ENCODE measurements around the gene NRL. TPM values are rescaled to one million over a fixed set of nuclear protein-coding genes. Genes with fewer than 3 reads are reported as not detected.
A peak's percentile ranks its signal among the peaks of the same experiment; 100 is the strongest.

Gene NRL
- total RNA-seq = 0.87 and 1.2 TPM in 2 replicates

DNA sequence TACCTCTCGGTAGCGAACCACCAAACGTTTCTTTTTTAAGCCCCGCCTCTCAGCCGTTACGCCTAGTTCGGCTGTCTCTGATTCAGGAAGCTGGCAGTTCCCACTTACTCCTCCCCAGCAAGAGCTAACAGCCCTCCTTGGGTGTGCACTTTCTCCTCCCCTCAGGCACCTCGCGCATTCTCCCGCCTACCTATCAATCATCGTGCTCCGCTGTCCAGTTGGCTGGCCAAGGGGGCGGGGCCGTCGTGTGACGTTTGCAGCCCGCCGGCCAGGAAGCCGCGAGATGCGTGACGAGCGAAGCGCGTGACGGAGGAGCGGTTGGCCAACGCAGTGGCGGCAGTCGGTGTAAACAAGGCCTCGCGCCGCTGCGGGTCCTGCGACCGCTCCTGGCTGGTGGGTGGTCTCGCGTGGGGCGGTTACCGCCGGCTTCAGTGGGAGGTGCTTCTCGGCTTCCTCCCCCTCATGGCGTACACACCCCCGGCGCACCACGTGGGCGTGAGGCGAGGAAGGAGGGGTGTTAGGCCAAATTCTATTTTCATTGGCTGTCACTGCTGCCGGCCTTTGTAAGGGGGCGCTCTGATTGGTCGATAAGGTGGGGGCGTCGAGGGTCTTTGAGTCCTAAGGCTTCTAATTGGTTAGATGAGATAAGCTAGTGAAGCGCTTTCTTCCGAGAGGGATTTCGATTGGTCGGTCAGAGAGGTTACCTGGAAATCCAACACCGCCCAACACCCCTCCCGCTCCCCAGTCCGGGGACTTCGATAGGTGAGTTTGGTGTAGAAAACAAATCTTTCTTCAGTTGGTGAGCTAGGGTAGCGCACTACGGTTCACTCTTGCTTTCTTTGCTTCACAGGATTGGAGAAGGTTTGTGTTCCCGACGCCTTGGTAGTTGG is at the start of gene NRL, which contains the start of gene DCAF11:
Gene NRL, minus strand, starts transcription at position 418 of the 890 bp plus-strand sequence. CDS start 32,101 bp downstream, outside the sequence.
Gene DCAF11, plus strand, starts transcription at position 246 of the 890 bp plus-strand sequence. CDS start 818 bp downstream, outside the sequence.
- TF ChIP-seq, protein P1, sequence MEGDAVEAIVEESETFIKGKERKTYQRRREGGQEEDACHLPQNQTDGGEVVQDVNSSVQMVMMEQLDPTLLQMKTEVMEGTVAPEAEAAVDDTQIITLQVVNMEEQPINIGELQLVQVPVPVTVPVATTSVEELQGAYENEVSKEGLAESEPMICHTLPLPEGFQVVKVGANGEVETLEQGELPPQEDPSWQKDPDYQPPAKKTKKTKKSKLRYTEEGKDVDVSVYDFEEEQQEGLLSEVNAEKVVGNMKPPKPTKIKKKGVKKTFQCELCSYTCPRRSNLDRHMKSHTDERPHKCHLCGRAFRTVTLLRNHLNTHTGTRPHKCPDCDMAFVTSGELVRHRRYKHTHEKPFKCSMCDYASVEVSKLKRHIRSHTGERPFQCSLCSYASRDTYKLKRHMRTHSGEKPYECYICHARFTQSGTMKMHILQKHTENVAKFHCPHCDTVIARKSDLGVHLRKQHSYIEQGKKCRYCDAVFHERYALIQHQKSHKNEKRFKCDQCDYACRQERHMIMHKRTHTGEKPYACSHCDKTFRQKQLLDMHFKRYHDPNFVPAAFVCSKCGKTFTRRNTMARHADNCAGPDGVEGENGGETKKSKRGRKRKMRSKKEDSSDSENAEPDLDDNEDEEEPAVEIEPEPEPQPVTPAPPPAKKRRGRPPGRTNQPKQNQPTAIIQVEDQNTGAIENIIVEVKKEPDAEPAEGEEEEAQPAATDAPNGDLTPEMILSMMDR (conservative IDR thresholded peaks at IDR 0.05; ENCODE audit: low read depth, low read length) = no peak
- DNase-seq (ENCODE audit: low read depth) = peak; percentile 99
- H3K4me3 ChIP-seq (ENCODE audit: low read depth, low read length) = peak within 1 kb of the TSS; percentile 68

DNA sequence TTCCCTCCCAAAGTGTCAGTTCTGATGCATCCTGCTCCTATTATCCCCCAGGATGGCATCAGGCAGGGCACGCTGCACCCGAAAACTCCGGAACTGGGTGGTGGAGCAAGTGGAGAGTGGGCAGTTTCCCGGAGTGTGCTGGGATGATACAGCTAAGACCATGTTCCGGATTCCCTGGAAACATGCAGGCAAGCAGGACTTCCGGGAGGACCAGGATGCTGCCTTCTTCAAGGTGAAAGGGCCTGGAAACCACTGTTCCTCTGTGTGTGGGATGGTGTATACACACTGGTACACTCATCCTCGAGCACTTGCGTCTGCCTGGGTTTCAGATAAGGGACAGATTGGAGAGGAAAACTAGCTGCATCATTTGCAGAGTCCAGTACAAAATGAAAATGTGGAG is 47.3 kb upstream of the NRL start:
- TF ChIP-seq, protein P1 (conservative IDR thresholded peaks at IDR 0.05; ENCODE audit: low read depth, low read length) = no peak
- peak overlapping the region; percentile 98 for H3K4me3 ChIP-seq (ENCODE audit: low read depth, low read length)
- DNase-seq (ENCODE audit: low read depth) = no peak

DNA sequence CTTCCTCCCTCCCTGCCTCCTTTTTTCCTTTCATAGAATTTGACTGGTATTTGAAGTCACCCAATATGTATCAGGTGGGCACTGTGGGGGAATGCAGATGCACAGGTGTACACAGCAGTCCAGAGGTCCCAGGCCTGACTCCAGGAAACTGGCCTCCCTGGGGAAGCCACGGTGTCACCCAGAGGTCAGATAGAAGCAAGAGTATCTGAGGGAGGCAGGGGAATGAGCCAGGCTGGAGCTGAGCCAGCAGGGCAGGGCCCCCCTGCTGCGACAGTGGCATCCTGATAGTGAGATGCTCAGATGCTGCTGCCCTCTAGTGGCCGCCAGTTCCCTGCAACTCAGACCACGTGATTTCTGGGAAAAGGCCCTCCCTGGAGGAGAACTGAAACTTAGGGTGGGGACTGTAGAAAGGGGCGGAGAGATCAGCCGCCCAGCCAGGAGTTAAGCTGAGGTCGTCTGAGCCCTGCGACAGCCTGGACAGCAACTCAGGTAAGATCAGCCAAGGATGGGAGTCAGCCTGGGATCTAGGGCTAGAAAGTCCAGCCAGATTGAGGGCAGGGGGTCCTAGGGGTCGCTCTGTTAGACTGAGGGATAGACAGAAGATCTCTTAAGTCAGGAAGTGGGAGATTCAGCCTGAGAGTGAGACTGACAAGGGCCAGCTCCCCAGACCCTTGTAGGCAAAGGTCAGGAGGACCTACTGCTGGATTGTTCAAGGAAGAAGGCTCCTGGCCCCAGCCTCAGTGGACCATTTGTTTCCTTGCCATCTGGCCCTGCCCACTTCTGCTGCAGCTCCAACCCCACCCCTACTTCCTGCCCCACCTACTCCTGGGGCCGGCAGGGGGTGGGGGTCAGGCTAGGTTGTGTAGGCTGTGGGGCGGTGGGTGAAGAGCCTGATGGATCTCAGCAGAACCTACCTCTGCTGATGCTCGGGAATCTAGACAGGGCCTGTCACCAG is 46.4 kb upstream of the NRL start, which contains the start of gene IRF9:
Gene IRF9, plus strand, starts transcription at position 416 of the 955 bp plus-strand sequence. CDS start 880 bp downstream, outside the sequence.
- H3K4me3 ChIP-seq (ENCODE audit: low read depth, low read length) = peak within 1 kb of the TSS; percentile 98
- DNase-seq (ENCODE audit: low read depth) = peak; percentile 67
- TF ChIP-seq, protein P1 (conservative IDR thresholded peaks at IDR 0.05; ENCODE audit: low read depth, low read length) = peak; percentile 88

DNA sequence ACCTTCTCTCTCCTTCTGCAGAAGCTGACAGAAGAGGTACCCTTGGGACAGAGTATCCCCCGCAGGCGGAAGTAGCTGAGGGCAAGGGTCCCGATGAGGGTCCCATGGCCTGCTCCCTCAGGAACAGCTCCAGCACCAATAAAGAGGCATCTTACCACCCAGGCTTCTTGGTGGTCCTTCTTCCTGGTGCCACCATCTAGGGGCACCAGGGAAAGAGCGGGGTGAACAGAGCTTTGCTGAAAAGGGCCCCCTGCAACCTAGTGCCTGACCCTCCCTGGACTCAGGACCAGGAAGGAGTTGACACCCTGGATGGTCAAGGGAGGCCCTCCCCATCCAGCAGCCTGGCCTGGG is 45.7 kb upstream of the NRL start:
- TF ChIP-seq, protein P1 (conservative IDR thresholded peaks at IDR 0.05; ENCODE audit: low read depth, low read length) = no peak
- H3K4me3 ChIP-seq (ENCODE audit: low read depth, low read length) = no peak overlapping the region
- no peak for DNase-seq (ENCODE audit: low read depth)

DNA sequence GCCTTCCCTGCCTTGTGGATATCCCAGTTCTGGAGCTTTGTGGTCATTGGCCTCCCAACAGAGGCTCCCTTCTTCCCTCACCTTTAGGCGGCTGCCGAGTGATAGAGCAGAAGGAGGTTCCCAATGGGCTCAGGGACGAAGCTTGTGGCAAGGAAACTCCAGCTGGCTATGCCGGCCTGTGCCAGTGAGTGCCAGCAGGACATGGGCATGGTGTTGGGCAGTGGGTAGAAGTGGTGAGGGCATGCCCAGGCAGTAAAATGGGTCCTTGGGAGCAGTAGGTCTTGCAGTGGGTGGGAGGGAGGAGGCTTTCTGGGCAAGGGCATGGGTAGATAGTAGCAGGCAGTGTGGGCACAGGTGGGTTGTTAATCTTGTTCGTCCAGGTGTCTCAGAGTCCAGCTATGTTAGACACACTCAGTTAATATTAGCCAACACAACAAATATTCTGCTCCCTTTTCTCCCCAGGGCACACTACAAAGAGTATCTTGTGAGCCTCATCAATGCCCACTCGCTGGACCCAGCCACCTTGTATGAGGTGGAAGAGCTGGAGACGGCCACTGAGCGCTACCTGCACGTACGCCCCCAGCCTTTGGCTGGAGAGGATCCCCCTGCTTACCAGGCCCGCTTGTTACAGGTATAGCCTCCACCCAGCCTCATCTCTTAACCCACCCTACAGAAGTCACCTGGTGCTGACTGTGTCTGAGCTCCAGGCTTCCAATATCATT is 45.2 kb upstream of the NRL start:
- H3K4me3 ChIP-seq (ENCODE audit: low read depth, low read length) = no peak overlapping the region
- DNase-seq (ENCODE audit: low read depth) = no peak
- TF ChIP-seq, protein P1 (conservative IDR thresholded peaks at IDR 0.05; ENCODE audit: low read depth, low read length) = no peak

DNA sequence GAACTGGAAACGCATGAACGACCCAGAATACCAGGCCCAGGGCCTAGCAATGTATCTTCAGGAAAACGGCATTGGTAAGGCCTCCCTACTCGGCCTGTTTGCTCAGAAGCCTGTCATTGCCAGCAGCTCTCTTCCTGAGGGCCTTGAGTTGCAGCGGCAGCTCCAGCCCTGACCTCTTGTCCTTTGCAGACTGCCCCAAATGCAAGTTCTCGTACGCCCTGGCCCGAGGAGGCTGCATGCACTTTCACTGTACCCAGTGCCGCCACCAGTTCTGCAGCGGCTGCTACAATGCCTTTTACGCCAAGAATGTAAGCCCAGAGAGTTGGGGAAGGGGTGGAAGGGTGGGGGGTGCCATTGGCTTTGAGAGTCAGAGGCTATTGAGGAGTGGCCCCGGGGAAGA is 42.6 kb upstream of the NRL start:
- no peak overlapping the region for H3K4me3 ChIP-seq (ENCODE audit: low read depth, low read length)
- no peak for DNase-seq (ENCODE audit: low read depth)
- TF ChIP-seq, protein P1 (conservative IDR thresholded peaks at IDR 0.05; ENCODE audit: low read depth, low read length) = no peak
